ENCODE measurements around the gene TMEM41B. TPM values are rescaled to one million over a fixed set of nuclear protein-coding genes. Genes with fewer than 3 reads are reported as not detected.

Gene TMEM41B
- total and polyA plus RNA-seq, 2 of the 8 experiments (the other 6 are each of a cell fraction or from before 2014, with no cell fraction given), result 24.3 to 50.1 TPM

- TF ChIP-seq ATF3 (IDR thresholded peaks at IDR 0.05; ENCODE audit: insufficient read depth, low read depth, low read length) (no peak), RFX5 (IDR thresholded peaks at IDR 0.05; ENCODE audit: borderline replicate concordance, low read depth, low read length) (no peak), TEAD4 (IDR thresholded peaks at IDR 0.05; ENCODE audit: low read depth, low read length) (no peak), MAFK (IDR thresholded peaks at IDR 0.05; ENCODE audit: low read depth, low read length) (no peak), SRF (IDR thresholded peaks at IDR 0.05; ENCODE audit: low read depth, low read length) (no peak), SP1 (IDR thresholded peaks at IDR 0.05; ENCODE audit: low read depth, low read length) (no peak)
Observed at GRCh38 chr11:9310485-9311090, 3.8 kb downstream of the TMEM41B start (continued).

Measured in H1 (cell line).